HG03457 (cell line): ENCODE measurements around the gene WASL.

Experiments used
- ATAC-seq: cut with Tn5 transposase; IDR thresholded peaks from one replicate; pipeline ENCODE4 v1.9.1; 2021; ENCODE audit warnings: moderate number of reproducible peaks; ENCODE audit not compliant: unreplicated experiment

The WASL gene

GRCh38 chr7:123662755-123663154 is 86.0 kb downstream of the WASL start:
- no peak for ATAC-seq

GRCh38 chr7:123662293-123662692 is 86.5 kb downstream of the WASL start:
- no peak for ATAC-seq

GRCh38 chr7:123661765-123662164 is 87.0 kb downstream of the WASL start:
- no peak for ATAC-seq

GRCh38 chr7:123660514-123661354 is 88.1 kb downstream of the WASL start:
- ATAC-seq = no peak

DNA sequence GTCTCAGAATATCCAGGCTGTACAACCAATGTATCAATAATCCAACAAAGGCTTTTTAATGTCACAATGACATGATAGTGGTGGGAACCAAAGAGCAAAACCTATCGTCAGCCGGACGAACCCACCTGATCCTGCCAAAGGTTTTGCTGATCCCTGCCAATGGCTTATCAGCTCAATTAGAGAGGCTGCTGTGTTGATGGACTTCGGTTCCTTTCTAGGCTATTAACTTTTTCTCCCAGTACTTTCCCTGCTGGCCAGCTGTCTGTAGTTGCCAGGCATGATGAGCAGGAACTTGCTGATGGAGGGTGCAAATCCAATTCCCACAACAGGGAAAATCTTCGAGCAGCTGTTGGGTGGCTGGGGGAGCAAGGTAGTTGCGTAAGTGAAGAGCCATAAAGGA is 90.8 kb downstream of the WASL start:
- ATAC-seq = no peak

DNA sequence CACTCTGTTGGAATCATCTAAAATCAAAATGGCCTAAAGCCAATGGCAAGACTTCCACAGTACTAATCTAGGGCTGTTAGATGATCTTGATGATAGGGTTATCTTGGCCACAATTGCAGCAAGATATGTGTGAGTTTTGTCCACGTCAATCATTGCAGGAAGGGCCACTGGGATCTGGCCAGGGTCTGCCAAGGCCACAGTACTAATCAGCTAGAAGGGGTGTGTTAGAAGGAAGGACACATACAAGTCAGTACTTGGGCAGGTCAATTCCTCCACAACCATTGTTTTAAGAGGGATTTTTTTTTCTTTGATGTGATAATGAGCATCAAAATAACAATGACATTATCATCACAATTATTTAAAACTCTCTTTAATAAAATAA is 91.5 kb downstream of the WASL start:
- ATAC-seq = no peak

GRCh38 chr7:123656544-123657303 is 92.1 kb downstream of the WASL start:
- ATAC-seq = no peak

DNA sequence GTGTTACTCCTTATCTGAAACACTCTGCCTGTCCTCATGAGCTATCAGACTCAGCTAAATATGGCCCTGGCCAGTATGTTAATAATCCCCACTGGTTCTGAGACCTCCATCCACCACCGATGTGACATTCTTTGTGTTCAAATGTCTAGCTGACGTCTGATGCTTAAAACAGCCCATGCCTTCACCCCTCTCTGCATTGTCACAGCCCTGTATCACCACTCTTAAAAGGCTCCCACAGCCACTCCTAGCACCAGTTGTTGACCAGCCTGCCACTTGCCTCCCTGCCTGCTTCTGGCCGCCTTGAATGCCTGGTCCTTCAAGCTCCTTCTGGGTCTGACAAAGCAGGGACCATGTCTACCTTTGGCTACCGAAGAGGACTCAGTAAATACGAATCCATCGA is 93.2 kb downstream of the WASL start, which contains the start of gene LMOD2:
LMOD2 (plus strand) TSS at position 253 of the 400 bp plus-strand sequence; CDS start at position 351, 98 bp downstream.
- no peak for ATAC-seq

DNA sequence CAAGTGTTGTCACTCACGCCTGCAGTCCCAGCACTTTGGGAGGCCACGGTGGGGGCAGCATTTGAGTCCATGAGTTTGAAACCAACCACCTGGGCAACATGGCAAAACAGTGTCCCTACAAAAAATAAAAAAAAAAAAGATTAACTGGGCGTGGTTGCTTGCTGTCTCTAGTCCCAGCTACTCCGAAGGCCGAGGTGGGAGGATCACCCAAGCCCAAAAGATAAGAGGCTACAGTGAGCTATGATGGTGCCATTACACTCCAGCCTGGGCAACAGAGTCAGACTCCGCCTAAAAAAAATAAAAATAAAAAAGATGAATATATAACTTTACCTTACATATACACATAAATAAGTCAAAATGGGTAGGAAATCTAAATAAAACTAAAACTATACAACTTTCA is 95.6 kb downstream of the WASL start:
- ATAC-seq = no peak

DNA sequence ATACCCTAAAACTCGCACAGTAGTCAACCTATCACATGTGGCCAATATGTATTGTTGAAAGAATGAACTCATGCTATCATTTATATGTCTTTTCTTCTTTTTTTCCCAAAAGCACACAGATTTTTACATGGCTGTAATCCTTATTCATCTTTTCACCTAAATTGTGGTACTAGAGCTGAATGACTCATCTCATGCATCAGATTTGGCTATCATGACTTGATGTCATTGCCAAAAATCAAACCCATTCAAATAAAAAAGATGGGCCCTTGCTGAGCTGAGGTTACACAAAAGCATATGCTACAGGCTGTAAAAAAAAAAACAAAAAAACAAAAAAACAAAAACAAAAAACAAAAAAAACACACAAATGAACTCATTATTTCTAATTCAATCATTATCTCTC is 96.4 kb downstream of the WASL start:
- ATAC-seq = no peak

DNA sequence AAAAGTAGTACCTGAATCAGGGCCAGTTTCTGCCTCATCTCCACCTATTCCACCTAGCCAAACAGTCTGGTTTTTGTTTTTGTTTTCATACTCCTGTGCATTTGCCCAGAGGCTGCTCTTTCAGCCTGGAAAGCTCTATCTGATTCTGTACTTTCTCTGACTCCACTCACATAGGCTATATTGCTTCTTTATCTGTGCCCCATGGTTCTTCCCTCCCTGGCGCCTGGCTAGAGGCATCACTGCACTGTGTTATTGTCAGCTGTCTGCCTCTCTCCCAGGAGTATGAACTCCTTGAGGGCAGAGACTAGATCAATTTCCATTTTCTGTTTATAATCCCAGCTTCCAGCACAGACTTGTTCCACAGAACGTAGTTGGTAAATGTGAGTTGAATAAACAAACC is 98.2 kb downstream of the WASL start:
- ATAC-seq = no peak

DNA sequence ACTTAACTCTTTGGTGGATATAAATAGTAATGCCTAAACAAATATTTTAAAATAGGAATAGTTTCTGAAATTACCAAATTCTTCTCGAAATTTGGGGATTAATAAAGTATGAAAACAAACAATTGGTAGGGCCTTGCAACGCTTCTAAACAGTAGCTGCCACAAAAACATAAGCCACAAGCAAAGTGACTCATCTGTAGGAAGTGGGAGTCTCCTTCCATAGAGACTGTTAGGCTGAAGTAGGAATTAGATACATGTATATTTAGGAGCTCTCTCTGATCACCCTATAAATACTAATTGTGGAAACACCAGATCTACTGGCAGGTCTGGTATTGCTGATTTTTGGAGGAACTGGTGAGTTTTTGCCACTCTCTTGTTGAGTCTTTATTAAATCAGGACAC is 98.8 kb downstream of the WASL start:
- no peak for ATAC-seq

- no peak for ATAC-seq
Observed at GRCh38 chr7:123647106-123647730, 101.6 kb downstream of the WASL start.

DNA sequence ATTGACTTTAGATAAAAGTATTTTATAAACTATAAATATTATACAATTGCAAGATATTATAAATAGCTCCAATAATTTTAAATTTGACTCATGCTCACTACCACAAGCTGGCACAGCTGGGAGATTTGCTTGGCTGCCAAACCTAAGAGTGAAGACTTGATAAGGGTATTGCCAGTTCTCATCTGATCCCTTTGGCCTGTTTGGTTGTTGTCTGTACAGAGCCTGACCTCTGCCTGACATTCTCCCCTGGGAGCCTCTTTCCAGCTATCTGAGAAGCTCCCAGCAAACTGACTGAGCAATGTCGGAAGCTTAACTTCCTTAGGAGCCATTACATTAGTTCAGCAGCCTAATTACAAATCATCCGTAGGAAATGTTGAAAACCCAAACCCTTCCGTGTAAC is 103.3 kb downstream of the WASL start:
- ATAC-seq = no peak

- no peak for ATAC-seq
Observed at GRCh38 chr7:123643495-123644441, 105.0 kb downstream of the WASL start.

DNA sequence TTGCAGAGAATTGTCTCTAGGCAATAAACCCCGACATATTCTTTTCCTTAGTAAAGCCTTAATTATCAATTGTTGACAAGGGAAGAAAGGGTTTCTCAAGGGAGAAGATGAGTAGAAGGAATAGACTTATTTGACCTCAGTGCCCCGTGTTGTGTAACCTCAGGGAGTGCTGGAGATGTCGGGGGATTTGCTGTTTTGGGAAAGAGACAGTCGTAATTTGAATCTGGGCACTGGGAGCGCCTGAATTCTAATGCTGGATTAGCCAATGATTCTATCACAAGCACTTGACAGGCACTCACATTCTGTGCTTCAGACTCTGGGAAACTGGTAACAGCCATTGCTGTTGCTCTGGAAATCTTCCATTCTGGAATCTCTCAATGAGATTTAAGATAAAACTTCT is 106.9 kb downstream of the WASL start:
- no peak for ATAC-seq

GRCh38 chr7:123640583-123640982 is 108.2 kb downstream of the WASL start:
- ATAC-seq = no peak

DNA sequence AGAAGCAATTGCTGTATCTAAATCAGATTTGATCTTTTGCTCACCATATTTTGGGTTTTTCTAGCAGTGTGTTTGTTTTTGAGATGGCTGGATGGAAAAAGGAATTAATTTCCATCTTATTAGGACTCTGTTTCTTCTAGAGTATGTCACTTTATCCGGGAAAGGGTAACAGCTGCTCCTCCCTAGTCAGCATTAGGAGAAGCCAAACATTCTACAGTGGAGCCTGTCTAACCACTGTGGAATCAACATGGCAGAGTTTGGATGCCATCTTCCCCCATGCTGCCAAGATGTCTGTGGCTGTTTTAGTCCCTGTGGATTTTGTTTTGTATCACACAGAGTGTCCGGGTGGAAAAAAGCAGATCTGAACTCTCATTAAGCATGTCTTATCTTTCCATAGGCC is 109.2 kb downstream of the WASL start:
- no peak for ATAC-seq

GRCh38 chr7:123637878-123638277 is 110.9 kb downstream of the WASL start:
- no peak for ATAC-seq

- ATAC-seq = no peak
Observed at GRCh38 chr7:123637203-123637602, 111.6 kb downstream of the WASL start.
